DND-41 (cell line): ENCODE results near the gene MYO16.

ENCODE experiments used
- ATAC-seq: fragments of 200-7000 bp; cut with Tn5 transposase; 3 replicates; pipeline ENCODE4 v1.9.1; 2021; ENCODE audit warnings: low read depth; ENCODE audit not compliant: insufficient read depth
- DNase-seq: peaks from one replicate; pipeline ENCODE4 v3.0.0-alpha.2; 2020
- H2AFZ ChIP-seq: 2 replicates; pipeline ENCODE4 v1.6.0; 2012; ENCODE audit warnings: low read depth, low read length
- H3K27ac ChIP-seq: 2 replicates; pipeline ENCODE4 v1.5.1; 2012; ENCODE audit warnings: low read length, inconsistent platforms
- H3K27me3 ChIP-seq: fragments of 200-600 bp; sonication (generic); 2 replicates; pipeline ENCODE4 v1.6.0; 2012; ENCODE audit warnings: low read length, mild to moderate bottlenecking, inconsistent platforms; ENCODE audit not compliant: insufficient read depth, poor library complexity
- H3K36me3 ChIP-seq: 2 replicates; pipeline ENCODE4 v1.5.1; 2012; ENCODE audit warnings: low read length, inconsistent platforms; ENCODE audit not compliant: insufficient read depth
- H3K4me1 ChIP-seq: 2 replicates; pipeline ENCODE4 v1.5.1; 2012; ENCODE audit warnings: mild to moderate bottlenecking, low read length; ENCODE audit not compliant: insufficient read depth
- H3K4me2 ChIP-seq: 2 replicates; pipeline ENCODE4 v1.6.0; 2012; ENCODE audit warnings: mild to moderate bottlenecking, moderate library complexity, low read length, inconsistent platforms; ENCODE audit not compliant: insufficient read depth
- H3K4me3 ChIP-seq, 2 experiments: fragments of 200-600 bp in 1 of 2; shearing (Covaris generic) in 1 of 2; 2 replicates each; pipeline ENCODE4 v1.5.1; 2012 to 2016; ENCODE audit warnings: inconsistent platforms in 2 of 2, low read length in 2 of 2, mild to moderate bottlenecking in 2 of 2, low read depth in 1 of 2, moderate library complexity in 1 of 2
- H3K79me2 ChIP-seq: 2 replicates; pipeline ENCODE4 v1.6.0; 2012; ENCODE audit warnings: low read length, inconsistent platforms; ENCODE audit not compliant: insufficient read depth
- H3K9ac ChIP-seq: 2 replicates; pipeline ENCODE4 v1.6.0; 2012; ENCODE audit warnings: low read depth, mild to moderate bottlenecking, inconsistent platforms, low read length, moderate library complexity
- H3K9me3 ChIP-seq: 2 replicates; pipeline ENCODE4 v1.5.1; 2012; ENCODE audit warnings: low read length, moderate library complexity, mild to moderate bottlenecking, inconsistent platforms; ENCODE audit not compliant: insufficient read depth, severe bottlenecking
- H4K20me1 ChIP-seq: 2 replicates; pipeline ENCODE4 v1.6.0; 2012; ENCODE audit warnings: low read length; ENCODE audit not compliant: insufficient read depth
- EZH2 ChIP-seq: IDR thresholded peaks from 3 replicates; pipeline ENCODE4 v1.6.1; 2012; ENCODE audit warnings: borderline replicate concordance, low read depth, mild to moderate bottlenecking, moderate library complexity, low read length, inconsistent platforms; ENCODE audit not compliant: severe bottlenecking
- TF ChIP-seq, protein P1 (sequence below): IDR thresholded peaks from 2 replicates; pipeline ENCODE4 v1.5.1; 2012; ENCODE audit warnings: borderline replicate concordance, low read length, moderate library complexity, mild to moderate bottlenecking; ENCODE audit not compliant: poor library complexity, severe bottlenecking; ENCODE audit errors: extremely low read depth

The MYO16 gene

DNA sequence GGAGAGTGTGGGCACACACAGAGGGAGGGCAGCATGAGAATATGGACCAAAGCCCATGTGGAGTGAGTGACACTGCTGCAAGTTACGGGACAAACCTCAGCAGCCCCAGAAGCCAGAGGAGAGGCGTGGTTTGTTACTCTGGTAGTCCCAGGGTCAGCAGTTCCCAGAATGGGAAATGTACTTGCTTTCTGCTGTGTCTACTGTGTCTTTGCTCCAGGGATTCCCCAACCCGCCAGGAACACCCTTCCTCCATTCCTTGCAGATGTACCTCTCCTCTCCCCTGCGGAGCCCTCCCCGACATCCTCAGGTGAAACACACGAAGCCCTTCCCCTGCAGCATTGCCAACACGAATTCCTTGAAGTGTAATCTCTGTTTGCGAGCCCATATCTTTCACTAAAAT lies 47.2 kb downstream of the MYO16 start:
- DNase-seq = no peak
- Histone ChIP-seq H3K4me1 (no peaks in the 10 kb centered on the region), H3K4me3 (no peak overlapping the region), H3K4me2 (no peak overlapping the region), H3K79me2 (no peaks in the 10 kb centered on the region), H3K9me3 (no peaks in the 10 kb centered on the region), H3K27ac (no peak overlapping the region), H2AFZ (no peak overlapping the region), H3K36me3 (no peaks in the 10 kb centered on the region), H3K27me3 (peaks cover 9% of the 10 kb centered on the region), H3K9ac (no peak overlapping the region), H4K20me1 (no peaks in the 10 kb centered on the region)
- no peak for ATAC-seq
- TF ChIP-seq, protein P1, sequence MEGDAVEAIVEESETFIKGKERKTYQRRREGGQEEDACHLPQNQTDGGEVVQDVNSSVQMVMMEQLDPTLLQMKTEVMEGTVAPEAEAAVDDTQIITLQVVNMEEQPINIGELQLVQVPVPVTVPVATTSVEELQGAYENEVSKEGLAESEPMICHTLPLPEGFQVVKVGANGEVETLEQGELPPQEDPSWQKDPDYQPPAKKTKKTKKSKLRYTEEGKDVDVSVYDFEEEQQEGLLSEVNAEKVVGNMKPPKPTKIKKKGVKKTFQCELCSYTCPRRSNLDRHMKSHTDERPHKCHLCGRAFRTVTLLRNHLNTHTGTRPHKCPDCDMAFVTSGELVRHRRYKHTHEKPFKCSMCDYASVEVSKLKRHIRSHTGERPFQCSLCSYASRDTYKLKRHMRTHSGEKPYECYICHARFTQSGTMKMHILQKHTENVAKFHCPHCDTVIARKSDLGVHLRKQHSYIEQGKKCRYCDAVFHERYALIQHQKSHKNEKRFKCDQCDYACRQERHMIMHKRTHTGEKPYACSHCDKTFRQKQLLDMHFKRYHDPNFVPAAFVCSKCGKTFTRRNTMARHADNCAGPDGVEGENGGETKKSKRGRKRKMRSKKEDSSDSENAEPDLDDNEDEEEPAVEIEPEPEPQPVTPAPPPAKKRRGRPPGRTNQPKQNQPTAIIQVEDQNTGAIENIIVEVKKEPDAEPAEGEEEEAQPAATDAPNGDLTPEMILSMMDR = no peak
- no peak for TF ChIP-seq EZH2

DNA sequence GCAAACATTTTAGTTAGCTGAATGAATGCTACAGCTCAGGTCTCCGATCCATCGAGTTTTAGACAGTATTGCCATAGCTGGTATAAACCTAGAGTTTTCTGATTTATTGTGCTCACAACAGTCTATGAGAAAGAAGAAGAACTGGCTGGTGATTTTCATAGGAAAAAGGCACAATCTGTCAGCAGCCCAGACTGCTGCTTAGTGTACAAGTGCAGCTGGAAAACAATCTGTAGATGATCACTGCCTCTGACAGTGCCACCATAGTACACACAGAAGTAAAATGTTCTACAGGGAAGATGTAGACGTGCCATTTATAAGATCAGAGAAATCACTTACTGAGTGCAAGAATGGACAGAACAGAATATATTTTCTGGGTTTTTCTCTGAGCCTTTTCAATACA lies 48.4 kb downstream of the MYO16 start:
- no peaks in the 10 kb centered on the region for H3K79me2 ChIP-seq
- DNase-seq = no peak
- H3K9me3 ChIP-seq = no peaks in the 10 kb centered on the region
- H3K27me3 ChIP-seq = peaks cover 9% of the 10 kb centered on the region
- no peak overlapping the region for H3K9ac ChIP-seq
- no peaks in the 10 kb centered on the region for H3K36me3 ChIP-seq
- H3K4me2 ChIP-seq = no peak overlapping the region
- H2AFZ ChIP-seq = no peak overlapping the region
- TF ChIP-seq EZH2 = no peak
- TF ChIP-seq, protein P1 = no peak
- no peaks in the 10 kb centered on the region for H3K4me1 ChIP-seq
- no peak overlapping the region for H3K4me3 ChIP-seq
- no peaks in the 10 kb centered on the region for H4K20me1 ChIP-seq
- ATAC-seq = no peak
- no peak overlapping the region for H3K27ac ChIP-seq

DNA sequence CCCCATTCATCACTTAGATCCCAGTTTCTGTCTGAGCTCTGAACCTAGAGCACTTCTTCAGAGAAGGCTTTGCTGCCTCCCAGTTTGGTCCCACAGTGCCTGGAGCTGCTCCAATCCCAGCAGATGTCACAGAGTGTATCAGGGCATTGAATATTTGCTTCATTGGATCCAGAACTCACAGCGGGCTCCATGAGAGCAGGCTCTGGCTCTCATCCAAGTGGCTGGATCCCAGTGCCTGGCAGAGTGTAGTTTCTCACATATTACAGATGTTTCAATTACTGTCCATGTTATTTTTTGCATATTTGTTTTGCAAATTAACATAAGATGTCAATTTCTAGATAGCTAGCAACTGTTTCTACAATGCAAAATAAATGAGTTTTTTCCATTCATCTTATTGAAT lies 50.6 kb downstream of the MYO16 start:
- no peak overlapping the region for H2AFZ ChIP-seq
- H3K9ac ChIP-seq = no peak overlapping the region
- ATAC-seq (no peak), DNase-seq (no peak)
- H4K20me1 ChIP-seq = no peaks in the 10 kb centered on the region
- no peaks in the 10 kb centered on the region for H3K9me3 ChIP-seq
- H3K36me3 ChIP-seq = no peaks in the 10 kb centered on the region
- H3K4me1 ChIP-seq = no peaks in the 10 kb centered on the region
- H3K4me3 ChIP-seq = no peak overlapping the region
- TF ChIP-seq, protein P1 = no peak
- TF ChIP-seq EZH2 = no peak
- no peak overlapping the region for H3K4me2 ChIP-seq
- no peak overlapping the region for H3K27ac ChIP-seq
- H3K27me3 ChIP-seq = peaks cover 4% of the 10 kb centered on the region
- no peaks in the 10 kb centered on the region for H3K79me2 ChIP-seq

DNA sequence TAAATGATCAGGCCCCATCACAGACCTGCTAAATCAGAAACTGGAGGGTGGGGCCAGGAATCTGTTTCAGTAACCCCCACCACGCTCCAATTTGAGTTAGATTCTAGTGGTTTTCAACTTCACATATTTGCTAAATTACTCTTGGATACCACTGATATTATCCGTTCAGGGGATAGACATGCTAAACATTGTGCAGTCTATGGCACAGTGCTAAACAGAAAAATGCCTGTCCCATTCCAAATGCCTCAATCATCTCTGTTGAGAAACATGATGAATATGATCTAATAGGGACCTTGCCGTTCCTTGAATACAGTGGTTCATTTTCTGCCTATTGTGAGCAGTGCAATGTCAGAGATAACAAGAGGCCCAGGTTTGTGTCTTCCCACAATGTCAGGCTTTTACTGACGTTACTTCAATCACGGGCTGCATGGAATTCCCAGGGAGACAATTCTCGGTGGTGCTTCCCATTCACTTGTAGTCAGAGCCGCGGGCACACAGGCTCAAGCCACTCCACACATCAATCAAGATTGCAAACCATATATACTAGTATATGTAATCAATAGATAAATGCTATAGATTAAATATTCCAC lies 52.7 kb downstream of the MYO16 start:
- ATAC-seq = no peak
- Histone ChIP-seq H3K4me1 (no peaks in the 10 kb centered on the region), H3K27ac (no peak overlapping the region), H3K9ac (no peak overlapping the region), H3K27me3 (peaks cover 4% of the 10 kb centered on the region), H4K20me1 (no peaks in the 10 kb centered on the region), H3K9me3 (no peaks in the 10 kb centered on the region), H3K4me2 (no peak overlapping the region), H3K4me3 (no peak overlapping the region), H3K79me2 (no peaks in the 10 kb centered on the region), H3K36me3 (no peaks in the 10 kb centered on the region), H2AFZ (no peak overlapping the region)
- no peak for DNase-seq
- no peak for TF ChIP-seq EZH2
- TF ChIP-seq, protein P1 = no peak
